ENCODE data around the gene RTKN. TPM values are rescaled to one million over a fixed set of nuclear protein-coding genes. Genes with fewer than 3 reads are reported as not detected.
A peak's percentile ranks its signal among the peaks of the same experiment; 100 is the strongest.

RTKN gene
- polyA plus RNA-seq, 12 donors: 32.5 to 58.4 (median 47.7) TPM; not detected in 1

DNA sequence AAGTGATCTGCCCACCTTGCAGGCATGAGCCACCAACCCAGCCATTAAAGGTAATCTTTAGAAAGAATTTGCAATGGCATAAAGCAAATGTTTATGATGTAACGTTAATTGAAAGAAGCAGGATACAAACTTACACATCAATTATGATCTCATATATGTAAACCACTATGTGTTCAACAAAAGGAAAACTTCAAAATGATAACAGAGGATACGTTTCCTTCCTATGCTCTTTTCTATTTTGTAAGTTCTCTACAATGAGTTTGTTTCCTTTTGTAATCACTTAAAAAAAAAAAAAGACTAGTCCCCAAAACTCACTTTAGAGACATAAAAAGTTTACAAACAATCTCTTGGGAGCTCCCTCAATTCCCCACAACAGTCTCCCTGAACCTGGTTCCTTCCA, 21.7 kb downstream of the RTKN start:
- DNase-seq: no peak

DNA sequence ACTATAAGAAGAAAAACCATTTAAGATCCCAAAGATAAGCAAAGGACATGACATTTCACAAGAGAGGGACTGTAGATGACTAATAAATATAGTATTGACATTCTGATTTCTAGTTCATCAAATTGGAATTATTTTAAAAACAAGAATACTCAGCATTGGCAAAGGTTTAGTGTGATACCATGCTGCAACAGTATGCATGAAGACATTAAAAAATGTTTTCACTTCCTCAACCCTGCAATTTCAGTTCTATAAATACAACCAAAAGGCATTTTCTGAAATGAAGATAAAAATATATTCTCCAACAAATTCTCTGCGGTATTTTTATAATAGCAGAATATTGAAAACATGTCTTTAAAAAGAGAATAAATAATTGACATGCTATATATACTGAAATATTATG, 22.4 kb downstream of the RTKN start:
- DNase-seq: no peak

DNA sequence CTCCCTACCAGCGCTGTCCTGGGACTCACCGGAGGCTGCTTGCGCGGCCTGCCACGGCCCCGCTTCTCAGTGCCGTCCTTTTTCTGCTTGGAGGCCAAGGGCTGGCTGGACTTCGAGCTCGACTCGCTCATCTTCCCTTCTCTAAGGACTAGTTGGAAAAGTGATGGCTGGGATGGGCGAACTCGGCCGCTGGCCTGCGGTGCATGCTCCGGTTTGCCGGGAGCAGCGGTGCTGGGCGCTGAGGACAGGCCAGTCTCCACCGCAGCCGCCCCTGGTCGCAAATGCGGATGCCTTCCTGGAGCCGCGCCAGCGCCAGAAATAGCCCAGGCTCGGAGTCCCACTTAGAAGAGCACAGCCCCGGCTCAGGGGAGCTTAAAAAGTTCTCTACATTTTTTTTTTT, 23.4 kb downstream of the RTKN start:
- no peak for DNase-seq

DNA sequence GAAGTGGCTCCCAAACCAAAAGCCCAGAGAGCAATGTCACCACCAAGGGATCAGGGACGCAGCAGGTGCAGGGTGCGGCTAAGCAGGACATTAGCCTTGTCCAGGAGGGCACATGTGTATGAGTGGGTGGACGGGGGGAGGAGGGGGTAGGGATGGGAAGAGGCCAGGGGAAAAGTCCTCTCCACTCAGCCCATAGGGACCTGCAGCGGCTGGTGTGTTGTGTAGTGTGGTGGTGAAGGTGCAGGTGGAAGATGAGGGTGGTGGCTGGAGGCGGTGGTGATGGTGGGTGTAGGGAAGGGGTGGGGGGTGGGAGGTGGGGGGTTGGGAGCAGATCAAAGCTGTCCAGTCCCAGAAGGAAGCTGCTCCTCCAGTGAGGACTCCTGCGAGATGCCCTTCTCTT, 24.0 kb downstream of the RTKN start:
- no peak for DNase-seq

DNA sequence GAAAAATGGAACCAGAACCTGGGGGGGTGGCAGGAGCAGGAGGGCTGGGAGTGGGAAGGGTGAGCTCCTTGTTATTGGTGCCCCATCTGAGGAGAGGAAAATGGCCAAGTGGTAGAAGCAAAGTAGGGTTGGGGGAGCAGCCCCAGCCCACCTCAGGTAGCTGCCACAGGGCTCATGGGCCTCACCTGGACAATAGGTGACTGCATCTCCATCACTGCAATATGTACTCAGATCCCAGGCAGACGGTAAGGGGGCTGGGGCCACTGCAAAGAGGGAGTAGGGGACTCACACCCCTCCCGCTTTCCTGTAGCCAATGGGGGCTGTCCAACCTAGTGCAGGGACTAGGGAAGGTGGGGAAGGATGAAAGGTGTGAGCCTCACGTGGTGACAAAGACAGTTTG, 24.5 kb downstream of the RTKN start:
- DNase-seq: no peak

DNA sequence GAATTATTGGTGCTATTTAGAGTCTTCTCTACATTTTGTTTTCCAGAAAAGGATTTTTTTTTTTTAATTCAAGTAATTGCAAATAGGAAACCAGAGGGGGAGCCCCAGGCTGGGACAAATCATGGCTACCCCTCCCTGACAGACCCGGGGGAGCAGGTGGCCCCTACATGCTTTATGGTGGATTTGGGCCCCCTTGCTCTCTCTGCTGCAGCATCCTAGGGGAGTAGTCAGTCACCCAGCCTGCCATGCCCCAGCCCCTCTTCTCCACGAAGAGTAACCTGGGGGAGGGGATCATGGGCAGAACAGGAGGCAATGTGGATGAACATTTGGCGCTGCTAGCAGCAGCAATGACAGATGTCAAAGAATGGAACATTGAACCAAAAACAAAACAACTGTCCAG, 25.0 kb downstream of the RTKN start:
- DNase-seq: no peak

DNA sequence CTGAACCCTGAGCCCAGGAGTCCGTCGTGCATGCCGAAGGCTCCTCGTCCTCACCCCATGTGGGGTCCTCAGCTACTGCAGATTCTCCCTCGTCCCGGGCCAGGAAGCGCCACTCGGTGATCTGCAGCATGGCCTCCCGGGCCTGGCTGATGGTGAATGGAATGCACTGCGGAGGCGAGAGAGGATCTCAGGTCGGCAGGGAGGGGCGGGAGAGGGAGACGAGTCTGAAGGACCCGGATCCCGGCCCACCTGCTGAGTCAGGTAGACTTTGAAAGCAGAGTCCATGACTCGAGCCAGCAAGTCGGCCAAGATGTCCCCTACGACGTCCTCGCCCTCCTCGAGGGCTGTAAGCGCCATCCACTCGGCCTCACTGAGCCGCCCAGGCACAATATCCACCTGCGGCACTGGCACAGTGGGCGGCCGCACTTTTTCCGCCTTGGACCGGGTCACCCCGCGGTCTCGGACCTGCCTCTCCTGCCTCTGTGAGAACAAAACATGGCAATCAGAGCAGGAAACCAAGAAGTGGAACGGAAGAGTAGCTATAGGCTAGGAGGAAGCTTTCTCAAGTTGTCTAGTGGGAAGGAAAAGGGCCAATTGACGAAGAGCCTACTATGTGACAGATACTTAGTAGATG, 25.9 kb downstream of the RTKN start:
- no peak for DNase-seq

DNA sequence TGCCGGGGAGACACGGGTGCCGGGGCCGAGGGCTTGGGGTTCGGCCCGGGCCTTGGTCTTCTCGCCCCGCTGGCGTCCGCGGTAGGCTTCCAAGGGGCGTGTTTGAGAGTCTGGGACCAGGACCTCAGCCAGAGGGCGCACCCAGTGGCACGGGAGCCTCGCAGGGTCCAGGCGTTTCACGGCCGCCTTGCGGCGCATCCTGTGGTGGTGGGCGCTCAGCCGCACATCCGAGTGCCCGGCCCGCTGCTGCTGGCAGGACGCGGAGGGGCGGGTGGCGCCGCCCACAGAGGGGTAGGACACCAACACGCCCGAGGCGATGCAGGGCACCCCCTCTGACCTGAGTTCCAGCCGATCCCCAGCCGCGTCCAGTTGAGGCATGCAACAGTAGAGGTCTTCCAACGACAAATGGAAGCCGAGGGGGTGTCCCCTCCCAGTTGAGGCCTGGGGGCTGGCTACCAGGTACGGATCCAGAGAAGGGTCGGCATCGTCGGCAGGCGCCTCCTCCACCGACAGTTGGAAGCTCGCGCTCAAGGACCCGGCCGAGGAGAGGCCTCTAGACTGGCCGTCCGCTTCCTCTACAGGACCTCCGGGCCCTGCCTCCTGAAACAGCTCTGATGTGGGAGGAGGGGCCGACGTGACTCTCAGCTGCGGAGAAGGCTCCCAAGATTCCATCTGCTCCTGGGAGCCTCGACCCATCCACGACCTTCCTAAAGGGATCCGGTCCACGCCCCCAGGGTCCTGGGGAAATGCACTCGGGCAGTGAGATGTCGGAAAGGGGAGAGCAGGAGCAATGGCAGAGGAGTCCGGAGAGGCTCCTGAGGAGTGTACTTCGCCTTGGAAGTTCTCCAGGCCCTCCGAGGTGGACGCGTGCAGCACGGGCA, 26.6 kb downstream of the RTKN start:
- peak; percentile 61 for DNase-seq

DNA sequence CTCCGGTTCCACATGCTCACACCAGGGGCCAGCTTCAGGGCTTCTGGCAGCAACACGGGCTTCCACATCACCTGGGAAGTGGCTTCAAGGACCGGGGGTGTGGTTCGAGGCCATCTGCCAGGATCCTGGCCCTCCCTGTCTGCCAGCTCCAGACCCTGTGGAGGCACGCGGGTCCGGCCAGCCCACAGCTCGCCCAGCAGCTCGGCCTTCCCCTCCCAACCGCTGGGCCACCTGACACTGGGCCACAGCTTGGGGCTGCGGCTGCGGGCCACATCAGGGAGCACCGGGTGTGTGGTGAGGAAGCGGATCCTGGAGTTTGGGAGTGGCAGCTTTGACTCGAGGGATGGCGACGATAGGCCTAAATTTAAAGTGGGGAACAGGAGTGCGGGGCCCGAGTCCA, 27.3 kb downstream of the RTKN start:
- no peak for DNase-seq

DNA sequence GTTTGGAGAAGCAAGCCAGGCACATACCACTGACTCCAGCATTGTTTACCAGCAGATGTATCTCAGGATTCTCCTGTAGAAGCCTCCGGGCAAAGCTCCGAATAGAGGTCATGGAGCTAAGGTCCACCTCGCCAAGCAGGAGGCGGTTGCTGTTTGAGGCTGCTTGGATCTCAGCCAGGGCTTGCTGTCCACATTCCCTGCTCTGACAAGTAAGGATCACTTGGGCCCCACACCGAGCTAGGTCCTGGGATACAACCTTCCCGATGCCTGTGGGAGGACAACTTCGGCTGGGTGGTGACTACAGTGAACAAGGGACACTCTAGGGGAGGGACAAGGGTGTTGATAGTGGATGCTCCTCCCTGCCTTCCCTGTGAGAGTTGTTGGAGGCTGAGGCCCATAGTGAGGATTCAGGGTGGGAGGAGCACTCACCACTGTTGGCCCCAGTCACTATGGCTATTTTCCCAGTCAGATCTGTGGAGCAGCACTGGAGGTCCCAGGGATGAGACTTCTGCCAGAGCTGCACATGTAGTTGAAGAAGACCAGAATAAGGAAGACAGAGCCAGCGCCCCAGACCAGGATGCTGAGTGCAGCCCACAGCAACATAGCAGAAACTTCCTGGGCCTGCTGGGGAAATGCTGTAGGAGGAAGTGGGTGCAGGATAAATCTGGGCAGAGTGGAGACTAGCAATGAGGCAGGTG, 28.6 kb downstream of the RTKN start:
- DNase-seq: peak; percentile 78

DNA sequence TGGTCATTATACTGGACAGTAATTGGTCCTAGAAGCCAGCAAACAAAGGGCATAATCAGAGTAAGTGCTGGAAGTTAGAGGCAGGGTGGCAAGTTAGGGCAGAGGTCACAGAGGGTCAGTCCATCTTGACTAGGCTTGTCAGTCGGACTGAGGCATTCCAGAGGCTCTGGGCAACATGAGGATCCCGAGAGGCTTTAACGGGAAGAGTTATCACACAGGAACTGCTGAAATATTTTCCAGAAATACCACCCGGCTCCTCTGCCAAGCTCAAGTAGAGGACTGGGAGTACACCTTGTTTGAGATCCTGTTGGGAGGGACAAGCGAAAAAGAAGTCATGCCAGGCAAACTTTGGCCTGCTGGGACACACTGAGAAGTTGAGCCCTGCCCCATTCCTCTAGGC, 34.1 kb downstream of the RTKN start:
- DNase-seq: no peak

DNA sequence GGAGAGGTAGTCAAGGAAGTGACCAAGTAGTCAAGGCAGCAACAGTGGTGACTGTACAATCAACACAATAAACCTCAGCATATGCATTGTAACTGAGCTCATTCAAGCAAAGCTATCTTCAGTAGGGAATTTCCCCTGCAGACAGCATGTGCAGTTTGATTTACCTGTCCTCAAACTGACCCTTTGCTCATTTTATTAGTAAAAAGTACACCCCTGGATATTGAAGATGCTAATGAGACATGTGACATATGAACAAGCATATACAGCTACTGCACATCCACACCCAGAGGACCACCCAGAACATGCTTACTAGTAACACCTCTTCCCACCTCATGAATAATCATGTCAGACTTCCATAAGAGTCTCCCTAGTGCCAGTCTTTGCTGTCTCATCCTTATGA, 35.7 kb downstream of the RTKN start:
- DNase-seq: no peak

DNA sequence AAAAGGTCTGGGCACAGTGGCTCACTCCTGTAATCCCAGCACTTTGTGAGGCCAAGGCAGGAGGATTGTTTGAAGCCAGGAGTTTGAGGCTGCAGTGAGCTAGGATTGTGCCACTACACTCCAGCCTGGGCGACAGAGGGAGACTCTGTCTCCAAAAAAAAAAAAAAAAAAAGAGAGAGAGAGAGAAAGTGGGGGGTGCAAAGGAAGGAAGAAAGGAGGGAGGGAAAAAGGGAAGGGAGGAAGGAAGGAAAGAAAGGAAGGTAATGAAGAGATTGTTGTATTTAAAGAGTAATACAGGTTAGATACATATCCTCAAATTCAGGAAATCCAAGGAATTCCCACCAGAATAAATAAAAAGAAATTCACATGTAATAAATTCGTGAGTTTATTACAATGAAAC, 39.8 kb downstream of the RTKN start:
- DNase-seq: no peak

DNA sequence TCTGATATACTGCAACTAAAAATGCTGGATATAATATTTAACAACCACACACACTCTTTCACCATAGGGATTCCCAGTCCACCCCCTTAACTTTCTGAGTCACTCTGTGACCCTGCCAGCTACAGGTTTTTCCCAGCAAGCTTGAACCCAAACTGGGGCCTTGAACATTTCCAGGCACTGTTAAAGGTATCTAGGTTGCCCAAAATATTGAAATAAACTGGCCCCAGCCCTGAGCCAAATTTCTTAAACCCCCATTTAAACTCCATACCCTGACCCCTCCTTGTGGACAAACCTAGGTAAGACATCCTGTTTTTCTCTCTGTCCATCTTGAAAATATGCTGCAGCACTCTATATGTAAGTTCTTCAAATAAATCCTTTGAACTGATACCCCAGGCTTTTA, 42.0 kb downstream of the RTKN start:
- DNase-seq: no peak

DNA sequence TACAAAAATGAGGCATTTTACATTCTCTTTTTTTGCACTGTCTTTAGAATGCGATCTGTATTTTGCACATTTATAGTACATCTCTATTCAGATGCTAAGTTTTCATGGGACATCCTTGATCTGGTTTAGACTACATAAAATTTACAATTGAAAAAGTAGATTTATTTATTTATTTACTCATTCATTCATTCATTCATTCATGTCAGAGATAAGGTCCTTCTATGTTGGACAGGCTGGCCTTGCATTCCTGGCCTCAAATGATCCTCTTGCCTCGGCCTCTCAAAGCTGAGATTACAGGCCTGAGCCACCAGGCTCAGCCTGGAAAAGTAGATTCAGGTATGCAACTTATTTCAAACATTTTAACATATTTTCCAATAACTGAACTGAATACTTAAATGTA, 45.6 kb downstream of the RTKN start:
- DNase-seq: no peak

DNA sequence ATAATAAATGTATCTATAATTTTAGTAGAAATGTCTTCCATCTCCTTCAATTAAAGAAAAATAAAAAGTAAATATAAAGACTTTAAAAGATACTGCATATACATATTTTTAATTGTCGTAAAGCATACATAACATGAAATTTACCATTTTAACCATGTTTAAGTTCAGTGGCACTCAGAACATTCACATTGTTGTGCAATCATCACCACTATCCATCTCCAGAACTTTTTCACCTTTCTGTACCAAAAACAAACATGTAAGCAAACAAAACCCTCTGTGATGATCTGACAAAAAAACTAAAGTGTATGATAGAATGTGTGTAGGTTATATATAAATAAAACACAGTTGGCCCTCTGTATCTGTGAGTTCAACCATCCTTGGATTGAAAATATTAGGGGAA, 48.2 kb downstream of the RTKN start:
- no peak for DNase-seq

DNA sequence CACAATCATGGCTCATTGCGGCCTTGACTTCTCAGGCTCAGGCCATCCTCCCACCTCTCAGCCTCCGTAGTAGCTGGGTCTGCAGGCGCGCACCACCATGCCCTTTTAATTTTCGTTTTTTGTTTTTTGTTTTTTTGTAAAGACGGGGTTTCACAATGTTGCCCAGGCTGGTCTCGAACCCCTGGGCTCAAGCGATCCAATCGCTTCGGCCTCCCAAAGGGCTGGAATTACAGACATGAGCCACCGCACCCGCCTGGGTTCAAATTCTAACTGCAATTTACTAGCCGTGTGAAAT, 49.3 kb downstream of the RTKN start:
- DNase-seq: no peak

DNA sequence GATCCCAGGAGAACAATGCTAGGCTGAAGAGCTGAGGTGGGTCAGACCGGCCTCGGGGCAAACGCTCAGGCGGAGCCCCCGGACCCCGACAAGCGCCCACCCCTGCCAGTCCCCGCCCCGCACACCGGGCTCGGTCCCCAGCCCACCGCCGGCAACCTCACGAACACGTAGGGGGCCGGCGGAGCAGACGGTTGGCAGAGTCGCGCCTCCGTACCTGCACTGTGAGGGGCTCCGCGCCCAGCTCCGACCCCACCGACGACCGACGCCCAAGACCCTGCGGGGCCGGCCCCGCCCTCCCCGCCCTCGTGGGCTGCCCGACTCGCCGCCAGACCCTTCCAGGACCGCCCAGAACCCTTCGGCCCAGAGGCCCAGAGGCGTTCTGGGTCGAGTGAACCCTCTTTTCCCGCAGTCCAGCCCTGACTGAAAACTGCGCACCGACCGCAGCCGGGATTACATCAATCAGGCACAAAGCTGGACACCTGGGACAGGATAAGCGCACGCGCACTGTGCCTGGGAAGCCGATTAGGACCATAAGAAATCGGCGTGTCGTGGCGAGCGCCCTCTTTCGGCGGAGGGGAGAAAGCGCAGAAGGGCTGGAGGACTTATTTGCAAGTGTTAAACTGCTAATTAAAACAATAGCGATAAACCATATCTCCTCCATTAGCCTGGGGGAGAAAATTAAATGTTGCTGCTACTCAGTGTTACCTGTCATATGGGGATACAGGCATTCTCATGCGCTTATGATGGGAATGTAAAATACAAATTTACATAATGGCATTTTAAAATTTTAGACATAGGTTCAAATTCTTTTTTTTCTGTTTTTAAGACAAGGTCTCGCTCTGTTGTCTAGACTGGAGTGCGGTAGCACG, 49.9 kb downstream of the RTKN start:
- peak; percentile 96 for DNase-seq

DNA sequence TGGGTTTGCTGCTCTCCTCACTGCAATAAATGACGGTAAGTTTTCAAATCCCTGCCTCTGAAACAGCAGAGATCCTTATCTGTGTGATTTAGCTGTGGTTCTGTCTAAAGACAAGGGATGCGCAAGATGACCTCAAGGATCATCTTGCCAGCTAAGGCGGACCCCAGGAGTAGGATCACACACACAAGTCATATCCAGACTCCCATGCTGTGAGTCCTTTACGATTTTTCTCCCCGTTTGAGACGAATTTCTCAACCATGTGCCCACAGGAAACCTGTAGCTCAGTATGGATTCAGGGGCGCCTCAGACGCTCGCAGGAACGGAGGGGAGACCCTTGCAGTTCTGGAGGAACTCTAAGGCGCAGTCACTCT, 50.5 kb downstream of the RTKN start:
- peak; percentile 34 for DNase-seq

DNA sequence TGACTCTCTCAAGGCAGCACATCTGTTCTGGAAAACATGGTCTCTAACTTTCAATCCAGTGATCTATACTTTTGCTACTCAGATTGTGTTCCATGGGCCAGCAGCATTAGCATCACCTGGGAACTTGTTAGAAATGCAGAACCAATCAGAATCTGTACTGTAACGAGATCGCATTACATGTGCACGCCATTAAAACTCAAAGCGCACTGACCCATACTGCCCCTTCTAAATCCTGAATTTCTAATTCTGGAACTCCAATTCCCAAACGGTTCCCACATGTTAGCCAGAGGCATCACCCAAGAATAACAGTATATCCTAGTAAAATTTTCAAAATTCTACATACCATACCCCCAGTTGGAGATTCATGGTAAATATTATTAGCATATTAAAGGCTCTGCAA, 51.1 kb downstream of the RTKN start:
- no peak for DNase-seq

DNA sequence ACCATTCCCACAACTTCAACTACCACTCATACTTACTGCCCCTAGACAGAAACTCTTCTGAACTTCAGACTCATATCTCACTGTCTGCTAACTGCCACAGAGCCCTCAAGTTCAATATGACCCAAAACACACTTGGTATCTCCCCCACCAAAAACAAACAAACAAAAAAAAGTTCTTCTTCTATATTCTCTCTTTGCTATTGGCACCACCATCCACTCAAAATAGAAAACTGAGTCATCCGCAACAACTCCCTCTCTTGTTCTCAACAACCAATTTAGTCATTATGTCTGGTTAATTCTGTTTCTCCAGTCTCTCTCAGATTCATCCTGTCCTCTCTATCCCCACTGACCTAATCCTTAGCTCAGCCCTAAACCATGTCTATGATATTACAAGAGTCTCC, 54.4 kb downstream of the RTKN start:
- DNase-seq: no peak

DNA sequence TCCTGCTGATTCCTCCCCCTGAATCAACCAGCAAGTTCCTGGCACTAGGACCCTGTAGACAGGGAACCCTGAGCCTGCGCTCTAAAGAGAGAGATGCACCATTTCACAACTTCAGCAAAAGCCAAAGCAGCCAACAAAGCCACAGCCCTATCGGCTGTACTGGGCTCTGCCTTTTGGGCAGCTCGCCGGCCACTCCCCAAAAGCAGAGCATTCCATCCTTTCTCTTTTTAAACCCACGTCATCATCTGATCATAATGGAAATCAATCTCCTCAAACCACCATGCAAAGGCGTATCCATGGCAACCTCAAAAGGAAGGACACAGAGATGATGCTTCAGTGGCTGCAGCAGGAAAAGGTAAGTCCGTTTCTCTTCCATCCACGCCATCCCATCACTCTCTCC, 56.3 kb downstream of the RTKN start:
- no peak for DNase-seq
